ENCODE data around the gene CPT2.

Gene CPT2

GRCh38 chr1:53219711-53220110, 23.1 kb downstream of the CPT2 start:
- Histone ChIP-seq H3K27me3 (ENCODE audit: insufficient read depth, low read length) (no peaks in the 10 kb centered on the region), H3K4me3 (ENCODE audit: low read length) (peak overlapping the region; percentile 95), H3K4me1 (ENCODE audit: insufficient read depth, low read length) (peaks cover 12% of the 10 kb centered on the region; the same call in 1 of the 2 replicates), H3K27ac (ENCODE audit: low read depth, low read length) (peak overlapping the region; percentile 94; the same call in 1 of the 2 replicates), H3K36me3 (ENCODE audit: insufficient read depth, low read length) (peaks cover 35% of the 10 kb centered on the region), H3K9me3 (ENCODE audit: insufficient read depth, low read depth, low read length) (no peaks in the 10 kb centered on the region), H3K9ac (ENCODE audit: low read depth, low read length) (peak overlapping the region; percentile 91)
- WGBS = 38% methylated on average over 8 of the region's 8 CpGs

GRCh38 chr1:53220171-53220961, 23.7 kb downstream of the CPT2 start, which contains the start of gene CZIB:
Gene CZIB, minus strand, starts transcription at chr1:53220634. Its CDS starts 59 bp downstream, at chr1:53220575.
- Histone ChIP-seq H3K4me1 (ENCODE audit: insufficient read depth, low read length) (peaks cover 12% of the 10 kb centered on the region; the same call in 1 of the 2 replicates), H3K4me3 (ENCODE audit: low read length) (peak within 1 kb of the TSS; percentile 95), H3K27me3 (ENCODE audit: insufficient read depth, low read length) (no peaks in the 10 kb centered on the region), H3K9ac (ENCODE audit: low read depth, low read length) (peak within 1 kb of the TSS; percentile 91), H3K36me3 (ENCODE audit: insufficient read depth, low read length) (peaks cover 30% of the 10 kb centered on the region), H3K27ac (ENCODE audit: low read depth, low read length) (peak within 1 kb of the TSS; percentile 94), H3K9me3 (ENCODE audit: insufficient read depth, low read depth, low read length) (no peaks in the 10 kb centered on the region)
- 1% methylated on average over 61 of the region's 61 CpGs for WGBS

- peak overlapping the region; percentile 95 for H3K4me3 ChIP-seq (ENCODE audit: low read length)
- peaks cover 12% of the 10 kb centered on the region; the same call in 1 of the 2 replicates for H3K4me1 ChIP-seq (ENCODE audit: insufficient read depth, low read length)
- no peaks in the 10 kb centered on the region for H3K9me3 ChIP-seq (ENCODE audit: insufficient read depth, low read depth, low read length)
- H3K36me3 ChIP-seq (ENCODE audit: insufficient read depth, low read length) = peaks cover 25% of the 10 kb centered on the region
- 87% methylated on average over 2 of the region's 3 CpGs for WGBS
- H3K27ac ChIP-seq (ENCODE audit: low read depth, low read length) = peak overlapping the region; percentile 94
- peak overlapping the region; percentile 91 for H3K9ac ChIP-seq (ENCODE audit: low read depth, low read length)
- H3K27me3 ChIP-seq (ENCODE audit: insufficient read depth, low read length) = no peaks in the 10 kb centered on the region
These were observed 24.3 kb downstream of the CPT2 start for GRCh38 chr1:53220962-53221286.

- H3K27ac ChIP-seq (ENCODE audit: low read depth, low read length) = no peak overlapping the region
- H3K9ac ChIP-seq (ENCODE audit: low read depth, low read length) = peak overlapping the region; percentile 82
- H3K36me3 ChIP-seq (ENCODE audit: insufficient read depth, low read length) = peaks cover 40% of the 10 kb centered on the region
- WGBS = 50% methylated on average over 8 of the region's 8 CpGs
- peak overlapping the region; percentile 97 for H3K4me3 ChIP-seq (ENCODE audit: low read length)
- H3K4me1 ChIP-seq (ENCODE audit: insufficient read depth, low read length) = no peaks in the 10 kb centered on the region; the same call in 1 of the 2 replicates
- H3K9me3 ChIP-seq (ENCODE audit: insufficient read depth, low read depth, low read length) = no peaks in the 10 kb centered on the region
- H3K27me3 ChIP-seq (ENCODE audit: insufficient read depth, low read length) = no peaks in the 10 kb centered on the region
These were observed 41.0 kb downstream of the CPT2 start for GRCh38 chr1:53237638-53238037.

GRCh38 chr1:53238197-53239155, 41.9 kb downstream of the CPT2 start, which contains the start of gene MAGOH:
Gene MAGOH, minus strand, starts transcription at chr1:53238518. Its CDS starts 70 bp downstream, at chr1:53238448.
- Histone ChIP-seq H3K27ac (ENCODE audit: low read depth, low read length) (peak within 1 kb of the TSS; percentile 72; the same call in 1 of the 2 replicates), H3K4me1 (ENCODE audit: insufficient read depth, low read length) (no peaks in the 10 kb centered on the region; the same call in 1 of the 2 replicates), H3K9me3 (ENCODE audit: insufficient read depth, low read depth, low read length) (no peaks in the 10 kb centered on the region), H3K36me3 (ENCODE audit: insufficient read depth, low read length) (peaks cover 31% of the 10 kb centered on the region), H3K27me3 (ENCODE audit: insufficient read depth, low read length) (no peaks in the 10 kb centered on the region), H3K4me3 (ENCODE audit: low read length) (peak within 1 kb of the TSS; percentile 97), H3K9ac (ENCODE audit: low read depth, low read length) (peak within 1 kb of the TSS; percentile 82)
- WGBS = 3% methylated on average over 64 of the region's 64 CpGs

GRCh38 chr1:53241828-53242227, 45.2 kb downstream of the CPT2 start:
- Histone ChIP-seq H3K9me3 (ENCODE audit: insufficient read depth, low read depth, low read length) (no peaks in the 10 kb centered on the region), H3K27ac (ENCODE audit: low read depth, low read length) (no peak overlapping the region), H3K9ac (ENCODE audit: low read depth, low read length) (no peak overlapping the region), H3K36me3 (ENCODE audit: insufficient read depth, low read length) (peaks cover 32% of the 10 kb centered on the region), H3K4me3 (ENCODE audit: low read length) (no peak overlapping the region), H3K4me1 (ENCODE audit: insufficient read depth, low read length) (no peaks in the 10 kb centered on the region; the same call in 1 of the 2 replicates), H3K27me3 (ENCODE audit: insufficient read depth, low read length) (no peaks in the 10 kb centered on the region)
- WGBS = 91% methylated on average over 2 of the region's 2 CpGs

- Histone ChIP-seq H3K27me3 (ENCODE audit: insufficient read depth, low read length) (no peaks in the 10 kb centered on the region), H3K27ac (ENCODE audit: low read depth, low read length) (no peak overlapping the region), H3K36me3 (ENCODE audit: insufficient read depth, low read length) (peaks cover 38% of the 10 kb centered on the region), H3K9ac (ENCODE audit: low read depth, low read length) (no peak overlapping the region), H3K4me1 (ENCODE audit: insufficient read depth, low read length) (no peaks in the 10 kb centered on the region; the same call in 1 of the 2 replicates), H3K4me3 (ENCODE audit: low read length) (no peak overlapping the region), H3K9me3 (ENCODE audit: insufficient read depth, low read depth, low read length) (no peaks in the 10 kb centered on the region)
- 92% methylated on average over 4 of the region's 4 CpGs for WGBS
These were observed 45.8 kb downstream of the CPT2 start for GRCh38 chr1:53242381-53242780.

GRCh38 chr1:53244141-53244540, 47.5 kb downstream of the CPT2 start:
- Histone ChIP-seq H3K36me3 (ENCODE audit: insufficient read depth, low read length) (peaks cover 55% of the 10 kb centered on the region), H3K27me3 (ENCODE audit: insufficient read depth, low read length) (no peaks in the 10 kb centered on the region), H3K4me1 (ENCODE audit: insufficient read depth, low read length) (no peaks in the 10 kb centered on the region), H3K4me3 (ENCODE audit: low read length) (no peak overlapping the region), H3K27ac (ENCODE audit: low read depth, low read length) (no peak overlapping the region), H3K9ac (ENCODE audit: low read depth, low read length) (no peak overlapping the region), H3K9me3 (ENCODE audit: insufficient read depth, low read depth, low read length) (no peaks in the 10 kb centered on the region)
- 79% methylated on average over 4 of the region's 4 CpGs for WGBS

- Histone ChIP-seq H3K4me3 (ENCODE audit: low read length) (no peak overlapping the region), H3K27ac (ENCODE audit: low read depth, low read length) (no peak overlapping the region), H3K9me3 (ENCODE audit: insufficient read depth, low read depth, low read length) (no peaks in the 10 kb centered on the region), H3K27me3 (ENCODE audit: insufficient read depth, low read length) (no peaks in the 10 kb centered on the region), H3K4me1 (ENCODE audit: insufficient read depth, low read length) (no peaks in the 10 kb centered on the region), H3K9ac (ENCODE audit: low read depth, low read length) (no peak overlapping the region), H3K36me3 (ENCODE audit: insufficient read depth, low read length) (peaks cover 79% of the 10 kb centered on the region)
- 96% methylated on average over 3 of the region's 4 CpGs for WGBS
These were observed 49.9 kb downstream of the CPT2 start for GRCh38 chr1:53246261-53247134.

- H3K4me3 ChIP-seq (ENCODE audit: low read length) = no peak overlapping the region
- H3K9me3 ChIP-seq (ENCODE audit: insufficient read depth, low read depth, low read length) = no peaks in the 10 kb centered on the region
- 90% methylated on average over 3 of the region's 3 CpGs for WGBS
- H3K36me3 ChIP-seq (ENCODE audit: insufficient read depth, low read length) = peaks cover 97% of the 10 kb centered on the region
- no peaks in the 10 kb centered on the region for H3K4me1 ChIP-seq (ENCODE audit: insufficient read depth, low read length)
- H3K9ac ChIP-seq (ENCODE audit: low read depth, low read length) = no peak overlapping the region
- no peaks in the 10 kb centered on the region for H3K27me3 ChIP-seq (ENCODE audit: insufficient read depth, low read length)
- H3K27ac ChIP-seq (ENCODE audit: low read depth, low read length) = no peak overlapping the region
These were observed 53.1 kb downstream of the CPT2 start for GRCh38 chr1:53249706-53250105.
